Mesendoderm (in vitro differentiated cells): ENCODE measurements around the gene HCK.
"Not testable (repeated sequence)": the region's sequence is repeated elsewhere in the genome, so short reads cannot be mapped to it uniquely, and the experiment has no call there.

Experiments used
- DNase-seq: peaks from one replicate; pipeline ENCODE4 v3.0.0; 2013
- H2AK5ac ChIP-seq: 2 replicates; pipeline ENCODE4 v1.6.1; 2013; ENCODE audit warnings: low read length, inconsistent platforms
- H2BK120ac ChIP-seq: 2 replicates; pipeline ENCODE4 v1.6.1; 2013; ENCODE audit warnings: low read depth, mild to moderate bottlenecking, low read length, moderate library complexity, mixed read lengths
- H2BK15ac ChIP-seq: replicated peaks from 2 replicates; pipeline ENCODE4 v1.6.1; 2013; ENCODE audit warnings: low read depth, mild to moderate bottlenecking, moderate library complexity
- H2BK5ac ChIP-seq: 2 replicates; pipeline ENCODE4 v1.6.1; 2013; ENCODE audit warnings: low read length, inconsistent platforms
- H3K18ac ChIP-seq: 2 replicates; pipeline ENCODE4 v1.6.1; 2013; ENCODE audit warnings: mild to moderate bottlenecking, low read length, mixed read lengths
- H3K23ac ChIP-seq: one replicate; pipeline ENCODE4 v1.6.1; 2013; ENCODE audit warnings: low read length
- H3K27ac ChIP-seq: 2 replicates; pipeline ENCODE4 v1.5.1; 2013; ENCODE audit warnings: low read depth, mild to moderate bottlenecking, inconsistent platforms, low read length, moderate library complexity
- H3K27me3 ChIP-seq: 2 replicates; pipeline ENCODE4 v1.6.1; 2013; ENCODE audit warnings: low read length, control low read depth, mild to moderate bottlenecking, inconsistent platforms; ENCODE audit not compliant: insufficient read depth, poor library complexity
- H3K36me3 ChIP-seq: 2 replicates; pipeline ENCODE4 v1.6.1; 2013; ENCODE audit warnings: low read length, inconsistent platforms; ENCODE audit not compliant: control insufficient read depth, insufficient read depth
- H3K4ac ChIP-seq: one replicate; pipeline ENCODE4 v1.6.1; 2013; ENCODE audit warnings: low read depth, mild to moderate bottlenecking, low read length, moderate library complexity
- H3K4me1 ChIP-seq: 2 replicates; pipeline ENCODE4 v1.6.1; 2013; ENCODE audit warnings: low read depth, low read length, inconsistent platforms; ENCODE audit not compliant: control insufficient read depth
- H3K4me2 ChIP-seq: 2 replicates; pipeline ENCODE4 v1.6.1; 2013; ENCODE audit warnings: low read length
- H3K4me3 ChIP-seq: 2 replicates; pipeline ENCODE4 v1.5.1; 2013; ENCODE audit warnings: mild to moderate bottlenecking, low read length
- H3K56ac ChIP-seq: one replicate; pipeline ENCODE4 v1.6.1; 2013; ENCODE audit warnings: low read length
- H3K79me1 ChIP-seq: 2 replicates; pipeline ENCODE4 v1.6.1; 2013; ENCODE audit warnings: low read length, inconsistent platforms
- H3K79me2 ChIP-seq: 2 replicates; pipeline ENCODE4 v1.6.1; 2013; ENCODE audit warnings: mild to moderate bottlenecking, low read length; ENCODE audit not compliant: control insufficient read depth, insufficient read depth
- H3K9ac ChIP-seq: 2 replicates; pipeline ENCODE4 v1.6.1; 2013; ENCODE audit warnings: low read length, inconsistent platforms
- H4K5ac ChIP-seq: one replicate; pipeline ENCODE4 v1.6.1; 2013; ENCODE audit warnings: low read length
- H4K8ac ChIP-seq: one replicate; pipeline ENCODE4 v1.6.1; 2013; ENCODE audit warnings: low read depth, mild to moderate bottlenecking, control low read depth, low read length, moderate library complexity
- WGBS: extraction: QIAGEN DNeasy Blood & Tissue Kit; methylation state at CpG from one replicate; pipeline ENCODE4 v1.1.7; 2013; ENCODE audit warnings: low lambda C conversion rate, missing lambda C conversion rate; ENCODE audit not compliant: insufficient coverage; ENCODE audit errors: extremely low coverage; 5-methylcytosine and 5-hydroxymethylcytosine counted together

Gene HCK

DNA sequence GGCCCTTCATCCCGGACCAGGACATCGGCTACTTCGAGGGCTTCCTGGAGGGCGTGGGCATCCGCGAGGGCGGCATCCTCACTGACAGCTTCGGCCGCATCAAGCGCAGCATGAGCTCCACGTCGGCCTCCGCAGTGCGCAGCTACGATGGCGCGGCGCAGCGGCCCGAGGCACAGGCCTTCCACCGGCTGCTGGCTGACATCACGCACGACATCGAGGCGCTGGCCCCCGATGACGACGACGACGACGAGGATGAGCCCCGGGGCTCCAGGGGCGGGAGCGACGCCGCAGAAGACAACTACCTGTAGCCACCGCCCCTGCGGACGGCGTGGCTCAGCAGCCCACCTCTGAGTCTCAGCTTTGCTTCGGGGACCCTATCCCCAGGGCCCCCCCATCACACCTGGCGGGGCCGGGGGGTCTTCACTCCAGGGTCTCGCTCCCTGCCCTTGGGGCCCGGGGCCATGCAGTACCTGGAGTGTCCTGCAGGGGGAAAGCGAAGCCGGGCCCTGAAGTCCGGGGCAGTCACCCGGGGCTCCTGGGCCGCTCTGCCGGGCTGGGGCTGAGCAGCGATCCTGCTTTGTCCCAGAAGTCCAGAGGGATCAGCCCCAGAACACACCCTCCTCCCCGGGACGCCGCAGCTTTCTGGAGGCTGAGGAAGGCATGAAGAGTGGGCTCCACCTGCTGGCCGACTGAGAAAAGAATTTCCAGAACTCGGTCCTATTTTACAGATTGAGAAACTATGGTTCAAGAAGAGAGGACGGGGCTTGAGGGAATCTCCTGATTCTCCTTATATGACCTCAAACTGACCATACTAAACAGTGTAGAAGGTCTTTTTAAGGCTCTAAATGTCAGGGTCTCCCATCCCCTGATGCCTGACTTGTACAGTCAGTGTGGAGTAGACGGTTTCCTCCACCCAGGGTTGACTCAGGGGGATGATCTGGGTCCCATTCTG, 20.8 kb upstream of the HCK start:
- Histone ChIP-seq H2BK120ac (no peak overlapping the region), H2BK5ac (no peak overlapping the region), H3K79me2 (no peaks in the 10 kb centered on the region), H4K8ac (no peak overlapping the region), H4K5ac (no peak overlapping the region), H2AK5ac (no peak overlapping the region), H3K4me1 (no peaks in the 10 kb centered on the region), H3K4me3 (no peak overlapping the region), H3K23ac (peak overlapping the region; percentile 24), H3K79me1 (no peaks in the 10 kb centered on the region), H3K27me3 (no peaks in the 10 kb centered on the region), H3K4me2 (peak overlapping the region; percentile 50), H3K18ac (no peak overlapping the region), H3K56ac (peak overlapping the region; percentile 49), H3K9ac (peak overlapping the region; percentile 29), H3K27ac (no peak overlapping the region), H3K36me3 (no peaks in the 10 kb centered on the region), H2BK15ac (no peak overlapping the region), H3K4ac (no peak overlapping the region)
- WGBS: no CpG with 5 or more reads among the region's 59 CpGs
- DNase-seq: peak; percentile 98

- no peak for DNase-seq
- H3K4ac ChIP-seq: no peak overlapping the region
- H3K4me3 ChIP-seq: no peak overlapping the region
- no peak overlapping the region for H3K18ac ChIP-seq
- H2BK120ac ChIP-seq: no peak overlapping the region
- no peak overlapping the region for H3K56ac ChIP-seq
- no peak overlapping the region for H3K9ac ChIP-seq
- no peaks in the 10 kb centered on the region for H3K27me3 ChIP-seq
- no peak overlapping the region for H4K5ac ChIP-seq
- no peaks in the 10 kb centered on the region for H3K36me3 ChIP-seq
- H3K79me2 ChIP-seq: no peaks in the 10 kb centered on the region
- no peak overlapping the region for H3K23ac ChIP-seq
- H2AK5ac ChIP-seq: no peak overlapping the region
- H3K4me2 ChIP-seq: no peak overlapping the region
- no peak overlapping the region for H3K27ac ChIP-seq
- no CpG with 5 or more reads among the region's 2 CpGs for WGBS
- no peaks in the 10 kb centered on the region for H3K79me1 ChIP-seq
- H2BK15ac ChIP-seq: no peak overlapping the region
- H2BK5ac ChIP-seq: no peak overlapping the region
- no peak overlapping the region for H4K8ac ChIP-seq
- no peaks in the 10 kb centered on the region for H3K4me1 ChIP-seq
Measured at GRCh38 chr20:32033316-32033715, 18.7 kb upstream of the HCK start.

DNA sequence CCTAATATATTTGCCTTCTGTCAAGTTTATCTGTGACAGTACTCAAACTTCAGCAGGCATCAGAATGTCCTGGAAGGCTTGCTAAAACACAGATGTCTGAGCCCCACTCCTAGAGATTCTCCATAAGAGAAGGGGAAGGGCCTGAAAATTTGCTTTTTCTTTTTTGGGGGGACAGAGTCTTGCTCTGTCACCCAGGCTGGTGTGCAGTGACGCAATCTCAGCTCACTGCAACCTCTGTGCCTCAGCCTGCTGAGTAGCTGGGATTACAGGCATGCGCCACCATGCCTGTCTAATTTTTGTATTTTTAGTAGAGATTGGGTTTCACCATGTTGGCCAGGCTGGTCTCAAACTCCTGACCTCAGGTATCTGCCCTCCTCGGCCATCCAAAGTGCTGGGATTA, 18.3 kb upstream of the HCK start:
- H2BK5ac ChIP-seq, H3K27ac ChIP-seq, H3K36me3 ChIP-seq, H3K79me1 ChIP-seq, DNase-seq, H3K79me2 ChIP-seq, H3K56ac ChIP-seq, H3K9ac ChIP-seq, H3K23ac ChIP-seq, H3K27me3 ChIP-seq, H3K4me2 ChIP-seq, H3K18ac ChIP-seq, H3K4me3 ChIP-seq, H2AK5ac ChIP-seq, H2BK15ac ChIP-seq, H4K5ac ChIP-seq, H3K4me1 ChIP-seq, H2BK120ac ChIP-seq, H4K8ac ChIP-seq, H3K4ac ChIP-seq: not testable (repeated sequence)
- no CpG with 5 or more reads among the region's 3 CpGs for WGBS

DNA sequence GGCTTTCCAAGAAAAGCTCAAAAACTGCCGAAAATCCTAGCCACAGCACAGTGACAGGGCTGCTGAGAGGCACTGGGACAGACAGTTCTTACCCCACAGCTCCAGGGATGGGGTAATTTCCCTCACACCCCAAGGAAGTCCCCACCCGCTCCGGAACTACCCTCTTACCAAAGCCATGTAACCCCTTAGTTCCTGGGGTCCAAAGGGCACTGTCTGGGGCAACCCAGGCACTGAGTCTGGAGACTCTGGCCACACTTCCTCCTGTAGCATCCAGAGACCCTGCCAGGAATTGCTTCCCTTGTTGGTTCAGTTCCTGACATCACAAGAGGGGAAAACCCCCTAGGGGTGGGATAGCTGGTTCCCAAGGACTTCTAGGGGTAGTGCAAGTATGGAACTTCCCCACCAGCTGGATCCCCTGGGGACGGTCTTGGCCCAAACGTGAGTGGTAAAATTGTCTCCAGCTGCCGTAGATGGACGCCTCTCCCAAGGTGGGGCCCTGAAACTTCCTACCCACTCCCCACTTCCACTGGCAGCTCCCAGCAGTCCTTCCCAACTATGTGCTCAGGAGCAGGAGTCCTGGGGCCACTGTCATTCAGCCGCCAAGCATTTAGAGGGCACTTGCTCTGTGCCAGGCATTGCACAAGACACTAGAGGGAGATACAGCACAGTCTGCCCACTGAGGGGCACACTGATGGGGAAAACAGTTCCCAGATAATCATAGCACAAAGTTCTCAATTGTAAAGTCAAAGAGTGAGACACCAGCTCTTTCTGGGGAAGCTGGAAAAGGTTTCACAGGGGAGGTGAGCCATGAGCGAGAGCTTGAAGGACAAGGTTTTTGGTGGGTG, 17.2 kb upstream of the HCK start:
- no CpG with 5 or more reads among the region's 9 CpGs for WGBS
- H3K27me3 ChIP-seq: no peaks in the 10 kb centered on the region
- DNase-seq: no peak

DNA sequence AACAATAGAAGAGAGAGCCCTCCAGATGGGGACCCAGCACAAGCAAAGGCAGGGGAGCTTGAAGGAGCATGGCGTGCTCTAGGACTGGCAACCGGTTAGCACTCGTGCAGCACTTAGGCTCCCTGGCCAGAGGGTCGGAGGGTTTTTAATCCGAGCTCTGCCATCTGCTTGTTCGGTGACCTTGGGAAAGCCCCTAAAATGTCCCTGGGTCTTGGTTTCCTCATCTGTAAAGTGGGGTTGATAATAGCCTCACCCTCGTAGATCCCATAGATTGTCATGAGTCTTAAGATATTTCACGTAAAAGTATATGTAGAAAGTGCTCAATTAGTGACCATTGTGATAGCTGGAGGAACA, 16.6 kb upstream of the HCK start:
- DNase-seq: no peak
- no peaks in the 10 kb centered on the region for H3K4me1 ChIP-seq
- no peaks in the 10 kb centered on the region for H3K79me1 ChIP-seq
- no peak overlapping the region for H3K23ac ChIP-seq
- H3K56ac ChIP-seq: no peak overlapping the region
- no peak overlapping the region for H3K9ac ChIP-seq
- H4K8ac ChIP-seq: no peak overlapping the region
- no peak overlapping the region for H2BK120ac ChIP-seq
- H3K4me2 ChIP-seq: no peak overlapping the region
- no peaks in the 10 kb centered on the region for H3K36me3 ChIP-seq
- no peak overlapping the region for H3K4me3 ChIP-seq
- no peaks in the 10 kb centered on the region for H3K79me2 ChIP-seq
- no peaks in the 10 kb centered on the region for H3K27me3 ChIP-seq
- H4K5ac ChIP-seq: no peak overlapping the region
- H2BK15ac ChIP-seq: no peak overlapping the region
- no peak overlapping the region for H3K18ac ChIP-seq
- no peak overlapping the region for H3K27ac ChIP-seq
- no peak overlapping the region for H2AK5ac ChIP-seq
- WGBS: 100% methylated on average over 1 of the region's 8 CpGs
- no peak overlapping the region for H3K4ac ChIP-seq
- H2BK5ac ChIP-seq: no peak overlapping the region

More for the DNA sequence above, 17.2 kb upstream of the HCK start:
- Histone ChIP-seq H3K79me1 (no peaks in the 10 kb centered on the region), H2AK5ac (no peak overlapping the region), H3K18ac (no peak overlapping the region), H3K27ac (no peak overlapping the region), H2BK5ac (no peak overlapping the region), H2BK15ac (no peak overlapping the region), H3K4ac (no peak overlapping the region), H4K8ac (no peak overlapping the region), H3K4me3 (no peak overlapping the region), H3K4me2 (no peak overlapping the region), H3K36me3 (no peaks in the 10 kb centered on the region), H3K23ac (no peak overlapping the region), H3K9ac (no peak overlapping the region), H3K4me1 (no peaks in the 10 kb centered on the region), H3K79me2 (no peaks in the 10 kb centered on the region), H2BK120ac (no peak overlapping the region), H3K56ac (no peak overlapping the region), H4K5ac (no peak overlapping the region)
